Measurements from ENCODE around the gene MICAL2.

The MICAL2 gene

GRCh38 chr11:12306830-12307229 lies 196.4 kb downstream of the MICAL2 start:
- H3K36me3 ChIP-seq (ENCODE audit: control insufficient read depth in 2 of 2, insufficient read depth in 2 of 2, low read length in 2 of 2): no peaks in the 10 kb centered on the region
- no peak overlapping the region for H3K27ac ChIP-seq (ENCODE audit: low read length)
- no peak overlapping the region for H3K9ac ChIP-seq (ENCODE audit: low read length in 2 of 2)
- no peaks in the 10 kb centered on the region for H3K27me3 ChIP-seq (ENCODE audit: control insufficient read depth in 1 of 2, insufficient read depth in 2 of 2, low read length in 2 of 2)
- no peak overlapping the region for H3K4me3 ChIP-seq (ENCODE audit: low read length in 2 of 2)
- H3K4me1 ChIP-seq (ENCODE audit: control insufficient read depth, insufficient read depth, low read length): no peaks in the 10 kb centered on the region
- H3K9me3 ChIP-seq (ENCODE audit: control insufficient read depth in 2 of 2, low read length in 2 of 2): no peaks in the 10 kb centered on the region

GRCh38 chr11:12312132-12312531 lies 201.7 kb downstream of the MICAL2 start:
- Histone ChIP-seq H3K9me3 (ENCODE audit: control insufficient read depth in 2 of 2, low read length in 2 of 2) (peaks cover 5 to 6% of the 10 kb centered on the region in 2 donors), H3K27ac (ENCODE audit: low read length) (no peak overlapping the region), H3K9ac (ENCODE audit: low read length in 2 of 2) (no peak overlapping the region), H3K27me3 (ENCODE audit: control insufficient read depth in 1 of 2, insufficient read depth in 2 of 2, low read length in 2 of 2) (no peaks in the 10 kb centered on the region), H3K4me1 (ENCODE audit: control insufficient read depth, insufficient read depth, low read length) (no peaks in the 10 kb centered on the region), H3K4me3 (ENCODE audit: low read length in 2 of 2) (no peak overlapping the region), H3K36me3 (ENCODE audit: control insufficient read depth in 2 of 2, insufficient read depth in 2 of 2, low read length in 2 of 2) (no peaks in the 10 kb centered on the region)

Data from stomach smooth muscle (tissue), 2 donors.